Measurements from ENCODE around the gene ST6GAL1. TPM values are rescaled to one million over a fixed set of nuclear protein-coding genes. Genes with fewer than 3 reads are reported as not detected.
A peak's percentile ranks its signal among the peaks of the same experiment; 100 is the strongest.

Gene ST6GAL1
- total RNA-seq, 1 donor from 2014 or later = 59.9 TPM

DNA sequence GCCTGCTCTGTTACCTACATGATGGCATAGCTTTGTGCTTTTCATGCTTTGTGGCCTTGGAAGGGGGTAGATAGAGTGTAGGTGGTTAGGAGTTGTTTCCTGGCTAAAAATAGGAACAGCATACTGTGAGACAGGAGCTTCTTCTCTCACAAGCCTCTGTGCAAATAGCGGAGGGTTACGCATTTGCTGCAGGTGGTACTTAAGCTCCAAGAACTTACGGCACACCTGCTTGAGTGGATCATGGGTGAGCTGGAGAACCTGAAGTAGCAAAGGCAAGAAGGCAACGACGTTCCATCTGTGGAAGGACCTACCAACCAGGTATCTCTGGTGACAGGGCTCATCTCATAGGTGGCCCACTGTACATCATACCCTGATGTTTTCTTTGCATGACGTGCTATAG is 66.0 kb downstream of the ST6GAL1 start:
- intact Hi-C loops (cut with DNase I) = no loop called here
- DNase-seq (ENCODE audit: low spot score in 2 of 2) = no peak
- H3K4me3 ChIP-seq = no peak overlapping the region
- no peaks in the 10 kb centered on the region for H3K9me3 ChIP-seq
- peaks cover 10 to 11% of the 10 kb centered on the region in 2 donors for H3K4me1 ChIP-seq
- H3K27ac ChIP-seq = no peak overlapping the region
- TF ChIP-seq, protein P1, sequence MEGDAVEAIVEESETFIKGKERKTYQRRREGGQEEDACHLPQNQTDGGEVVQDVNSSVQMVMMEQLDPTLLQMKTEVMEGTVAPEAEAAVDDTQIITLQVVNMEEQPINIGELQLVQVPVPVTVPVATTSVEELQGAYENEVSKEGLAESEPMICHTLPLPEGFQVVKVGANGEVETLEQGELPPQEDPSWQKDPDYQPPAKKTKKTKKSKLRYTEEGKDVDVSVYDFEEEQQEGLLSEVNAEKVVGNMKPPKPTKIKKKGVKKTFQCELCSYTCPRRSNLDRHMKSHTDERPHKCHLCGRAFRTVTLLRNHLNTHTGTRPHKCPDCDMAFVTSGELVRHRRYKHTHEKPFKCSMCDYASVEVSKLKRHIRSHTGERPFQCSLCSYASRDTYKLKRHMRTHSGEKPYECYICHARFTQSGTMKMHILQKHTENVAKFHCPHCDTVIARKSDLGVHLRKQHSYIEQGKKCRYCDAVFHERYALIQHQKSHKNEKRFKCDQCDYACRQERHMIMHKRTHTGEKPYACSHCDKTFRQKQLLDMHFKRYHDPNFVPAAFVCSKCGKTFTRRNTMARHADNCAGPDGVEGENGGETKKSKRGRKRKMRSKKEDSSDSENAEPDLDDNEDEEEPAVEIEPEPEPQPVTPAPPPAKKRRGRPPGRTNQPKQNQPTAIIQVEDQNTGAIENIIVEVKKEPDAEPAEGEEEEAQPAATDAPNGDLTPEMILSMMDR (IDR thresholded peaks at IDR 0.05) = no peak
- peaks cover 0 to 4% of the 10 kb centered on the region in 2 donors for H3K36me3 ChIP-seq
- H3K27me3 ChIP-seq = no peaks in the 10 kb centered on the region

DNA sequence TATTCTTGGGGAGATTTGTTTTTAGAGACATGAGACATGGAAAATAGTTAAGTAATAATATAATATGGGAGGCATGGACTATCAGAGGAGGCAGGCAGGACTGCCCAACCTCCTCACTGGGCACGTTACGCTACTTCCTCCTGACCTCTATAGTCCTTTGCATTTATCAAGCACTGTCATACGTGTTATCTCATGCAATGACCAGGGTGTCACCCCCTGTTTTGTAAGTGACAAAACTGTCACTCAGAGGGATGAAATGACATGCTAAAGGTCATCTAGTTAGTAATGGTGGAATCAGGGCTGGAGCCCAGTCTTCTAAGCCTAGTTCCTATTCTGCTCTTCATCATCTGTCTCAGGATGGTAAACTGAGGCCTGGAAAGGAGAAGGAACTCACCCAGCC is 66.7 kb downstream of the ST6GAL1 start:
- no peak for DNase-seq (ENCODE audit: low spot score in 2 of 2)
- Histone ChIP-seq H3K4me1 (peaks cover 8 to 10% of the 10 kb centered on the region in 2 donors), H3K9me3 (no peaks in the 10 kb centered on the region), H3K36me3 (no peaks in the 10 kb centered on the region), H3K27ac (peak overlapping the region; percentile 28 to 40), H3K27me3 (no peaks in the 10 kb centered on the region), H3K4me3 (no peak overlapping the region)
- TF ChIP-seq, protein P1 (IDR thresholded peaks at IDR 0.05) = no peak
- intact Hi-C loops (cut with DNase I) = no loop called here

DNA sequence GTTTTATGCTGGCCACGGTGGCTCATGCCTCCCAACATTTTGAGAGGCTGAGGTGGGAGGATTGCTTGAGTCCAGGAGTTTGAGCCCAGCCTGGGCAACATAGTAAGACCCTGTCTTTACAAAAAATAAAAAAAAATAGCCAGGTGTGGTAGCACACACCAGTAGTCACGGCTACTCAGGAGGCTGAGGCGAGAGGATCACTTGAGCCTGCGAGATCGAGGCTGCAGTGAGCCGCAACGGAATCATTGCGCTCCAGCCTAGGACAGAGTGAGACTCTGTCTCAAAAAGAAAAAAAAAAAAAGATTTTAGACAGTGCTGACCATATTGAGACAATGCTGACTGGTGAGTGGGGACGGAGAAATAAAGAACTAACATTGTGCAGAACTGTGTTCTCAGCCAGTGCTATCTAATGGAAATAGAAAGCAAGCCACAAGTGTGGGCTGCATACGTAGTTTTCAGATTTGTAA is 67.2 kb downstream of the ST6GAL1 start:
- peaks cover 8 to 10% of the 10 kb centered on the region in 2 donors for H3K4me1 ChIP-seq
- H3K9me3 ChIP-seq = no peaks in the 10 kb centered on the region
- DNase-seq (ENCODE audit: low spot score in 2 of 2) = no peak
- intact Hi-C loops (cut with DNase I) = no loop called here
- H3K27ac ChIP-seq = peak overlapping the region; percentile 28 to 40
- TF ChIP-seq, protein P1 (IDR thresholded peaks at IDR 0.05) = no peak
- no peaks in the 10 kb centered on the region for H3K36me3 ChIP-seq
- H3K27me3 ChIP-seq = no peaks in the 10 kb centered on the region
- peak overlapping the region in 1 of 2 donors; percentile 24 for H3K4me3 ChIP-seq

DNA sequence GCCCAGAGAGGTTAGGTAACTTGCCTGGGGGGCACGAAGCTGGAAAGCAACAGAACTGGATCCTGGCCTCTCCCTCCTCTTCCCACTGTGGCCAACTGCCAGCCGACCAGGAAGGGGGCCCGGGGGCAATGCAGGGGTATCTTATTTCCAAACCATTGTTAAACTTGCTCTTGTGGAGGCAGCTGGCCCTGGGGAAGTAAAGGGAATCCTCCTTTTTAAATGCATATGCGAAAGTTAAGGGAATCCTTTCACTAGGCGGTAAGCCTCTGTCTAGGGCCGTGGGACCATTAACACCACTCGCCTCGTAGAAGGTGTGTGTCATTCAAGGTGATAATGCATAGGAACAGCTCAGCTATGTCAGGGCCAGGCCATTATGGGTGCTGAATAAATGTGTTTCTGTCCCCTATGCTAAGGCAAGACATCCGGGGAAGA is 68.6 kb downstream of the ST6GAL1 start:
- no peak for DNase-seq (ENCODE audit: low spot score in 2 of 2)
- Histone ChIP-seq H3K27me3 (no peaks in the 10 kb centered on the region), H3K4me1 (peaks cover 8 to 9% of the 10 kb centered on the region in 2 donors), H3K36me3 (no peaks in the 10 kb centered on the region), H3K9me3 (no peaks in the 10 kb centered on the region), H3K27ac (peak overlapping the region in 1 of 2 donors; percentile 70), H3K4me3 (no peak overlapping the region)
- TF ChIP-seq, protein P1 (IDR thresholded peaks at IDR 0.05) = no peak
- intact Hi-C loops (cut with DNase I) = no loop called here

DNA sequence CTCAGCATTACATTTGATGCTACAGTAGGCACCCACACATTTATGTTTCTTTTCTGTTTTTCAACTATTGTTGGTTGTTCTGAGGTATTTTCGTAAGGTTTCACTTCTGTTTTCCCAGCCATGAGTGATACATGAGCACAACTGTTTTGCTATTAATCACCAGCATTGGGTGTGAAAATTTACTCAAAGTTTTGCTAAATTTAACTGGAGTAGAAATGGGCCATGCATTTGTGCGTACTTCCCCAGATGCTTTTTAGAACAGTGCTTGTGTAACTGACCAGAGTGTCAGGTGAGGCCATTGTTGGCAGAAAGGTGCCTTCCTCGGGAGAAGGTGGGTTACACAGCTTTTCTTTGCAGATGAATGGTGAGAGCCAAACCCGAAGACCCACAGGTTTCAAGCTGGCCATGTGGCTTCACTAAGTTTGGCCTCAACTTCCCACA is 70.4 kb downstream of the ST6GAL1 start:
- Histone ChIP-seq H3K36me3 (no peaks in the 10 kb centered on the region), H3K27me3 (no peaks in the 10 kb centered on the region), H3K4me3 (no peak overlapping the region), H3K27ac (peak overlapping the region in 1 of 2 donors; percentile 70), H3K4me1 (peaks cover 3 to 5% of the 10 kb centered on the region in 2 donors), H3K9me3 (no peaks in the 10 kb centered on the region)
- DNase-seq (ENCODE audit: low spot score in 2 of 2) = peak in 1 of 2 donors; percentile 53
- TF ChIP-seq, protein P1 (IDR thresholded peaks at IDR 0.05) = no peak
- intact Hi-C loops (cut with DNase I) = no loop called here

DNA sequence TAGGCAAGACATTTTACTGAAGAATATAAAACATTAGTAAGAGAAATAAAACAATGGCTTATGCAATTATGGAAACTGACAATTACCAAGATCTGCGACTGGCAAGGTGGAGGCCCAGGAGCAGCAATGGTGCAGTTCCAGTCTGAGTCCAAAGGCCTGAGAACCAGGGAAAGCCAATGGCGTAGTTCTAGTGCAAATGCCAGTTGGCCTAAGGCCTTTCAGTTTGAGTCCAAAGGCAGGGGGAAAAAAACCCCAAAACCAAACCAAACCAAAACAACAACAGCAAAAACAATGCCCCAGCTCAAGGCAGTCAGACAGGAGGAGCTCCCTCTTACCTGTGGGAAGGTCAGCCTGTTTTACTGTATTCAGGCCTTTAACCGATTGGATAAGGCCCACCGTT is 72.6 kb downstream of the ST6GAL1 start:
- Histone ChIP-seq H3K27me3 (no peaks in the 10 kb centered on the region), H3K36me3 (no peaks in the 10 kb centered on the region), H3K9me3 (no peaks in the 10 kb centered on the region), H3K27ac (no peak overlapping the region), H3K4me1 (peaks cover 2 to 3% of the 10 kb centered on the region in 2 donors), H3K4me3 (no peak overlapping the region)
- intact Hi-C loops (cut with DNase I) = no loop called here
- no peak for DNase-seq (ENCODE audit: low spot score in 2 of 2)
- TF ChIP-seq, protein P1 (IDR thresholded peaks at IDR 0.05) = no peak
